H1 (cell line): ENCODE results near the gene SNX12. TPM values are rescaled to one million over a fixed set of nuclear protein-coding genes. Genes with fewer than 3 reads are reported as not detected.

Source experiments
- KDM4A ChIP-seq: IDR thresholded peaks from one replicate; pipeline ENCODE4 v1.7.1; 2012; ENCODE audit warnings: low read depth, mild to moderate bottlenecking, moderate library complexity, low read length, inconsistent platforms; ENCODE audit not compliant: severe bottlenecking
- SAP30 ChIP-seq: fragments of 300-600 bp; sonication (generic); IDR thresholded peaks from 2 replicates; pipeline ENCODE4 v1.7.1; 2012; ENCODE audit warnings: low read length, moderate library complexity, mild to moderate bottlenecking, inconsistent platforms; ENCODE audit not compliant: insufficient read depth, insufficient replicate concordance
- TAF1 ChIP-seq: IDR thresholded peaks from 2 replicates; pipeline ENCODE4 v1.6.1; 2011; ENCODE audit warnings: mild to moderate bottlenecking, low read depth, low read length
- polyA plus RNA-seq, 7 experiments: library from polyadenylated mRNA; depleted of rRNA in 3 of 7; stranded (reverse) in 5 of 7; unstranded in 2 of 7; fragments of >200 nt in 5 of 7; fragments of 200-250 nt in 2 of 7; gene quantifications; 1 replicate in 5 of 7; 2 replicates in 1 of 7; 4 replicates in 1 of 7; pipeline versions ENCODE4 v1.2.1 to v1.2.3, GENCODE V29; 2011 to 2013; ENCODE audit warnings: missing spikeins in 2 of 7, mixed read lengths in 2 of 7
- total RNA-seq: library from RNA; stranded (reverse); fragmentation: NEBNext Ultra II Directional; extraction: Animal tissue kit (Norgen Biotek cat#: 25700); gene quantifications from 2 replicates; pipeline ENCODE4 v1.2.1, GENCODE V29; 2021

Gene SNX12
- total and polyA plus RNA-seq, 2 of the 8 experiments (the other 6 are each of a cell fraction or from before 2014, with no cell fraction given) = 72.1 to 74.2 TPM

DNA sequence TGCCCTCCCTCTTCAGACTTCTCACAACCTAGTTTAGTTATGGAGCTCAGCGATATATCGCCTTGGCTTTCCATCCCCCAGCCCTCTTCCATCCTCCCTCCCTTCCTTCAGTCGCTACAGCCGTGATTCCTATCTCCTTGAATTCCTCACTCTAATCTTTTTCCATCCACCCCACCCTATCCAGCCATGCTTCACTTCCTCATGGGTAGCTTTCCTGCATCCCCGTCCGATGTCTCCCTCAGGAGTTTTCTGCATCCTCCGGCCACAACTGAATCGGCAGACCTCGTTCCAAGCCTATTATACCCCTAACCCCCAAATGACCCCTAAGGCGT, 456 bp downstream of the SNX12 start (continued):
- TF ChIP-seq TAF1 (0 out of 2 replicates have a peak, but pooled peaks have one; percentile 31), SAP30 (no peak), KDM4A (no peak)
- TF ChIP-seq, all 59 proteins: peak for 2
